GM21381 (cell line): ENCODE results near the gene IL20RB.

Experiments
- ATAC-seq: cut with Tn5 transposase; IDR thresholded peaks from one replicate; pipeline ENCODE4 v1.9.1; 2021; ENCODE audit warnings: mild to moderate bottlenecking, moderate library complexity; ENCODE audit not compliant: unreplicated experiment

Gene IL20RB

GRCh38 chr3:137026701-137027100, 68.9 kb downstream of the IL20RB start:
- no peak for ATAC-seq

- ATAC-seq, result peak; percentile 92
These were observed 74.8 kb downstream of the IL20RB start for GRCh38 chr3:137032465-137033120.

- ATAC-seq, result no peak
These were observed 77.8 kb downstream of the IL20RB start for GRCh38 chr3:137035631-137036030.

- ATAC-seq, result no peak
These were observed 81.8 kb downstream of the IL20RB start for GRCh38 chr3:137039570-137039969.

- ATAC-seq, result no peak
These were observed 83.5 kb downstream of the IL20RB start for GRCh38 chr3:137041251-137041650.

GRCh38 chr3:137041686-137042085, 83.9 kb downstream of the IL20RB start:
- no peak for ATAC-seq

- no peak for ATAC-seq
These were observed 89.0 kb downstream of the IL20RB start for GRCh38 chr3:137046747-137047146.

- no peak for ATAC-seq
These were observed 89.5 kb downstream of the IL20RB start for GRCh38 chr3:137047240-137047639.

- ATAC-seq, result no peak
These were observed 92.5 kb downstream of the IL20RB start for GRCh38 chr3:137050281-137050680.

- ATAC-seq, result no peak
These were observed 94.5 kb downstream of the IL20RB start for GRCh38 chr3:137052298-137052697.
